CD14-positive monocyte (primary cell): ENCODE results near the gene MED12L. TPM values are rescaled to one million over a fixed set of nuclear protein-coding genes. Genes with fewer than 3 reads are reported as not detected.

Experiments
- DNase-seq, 3 donors: peaks; one replicate each; pipeline ENCODE4 v3.0.0-alpha.2; 2011 to 2022
- H2AFZ ChIP-seq: 2 replicates; pipeline ENCODE4 v1.6.0; 2012; ENCODE audit warnings: mild to moderate bottlenecking, low read depth, low read length, inconsistent platforms; ENCODE audit not compliant: insufficient read depth, poor library complexity, severe bottlenecking
- H3K27ac ChIP-seq, 2 donors: 1 replicate in 1 of 2; 2 replicates in 1 of 2; pipeline ENCODE4 v1.5.1; 2012 to 2013; ENCODE audit warnings: low read length in 2 of 2, control low read depth in 1 of 2, inconsistent platforms in 1 of 2, low read depth in 1 of 2, mild to moderate bottlenecking in 1 of 2
- H3K27me3 ChIP-seq, 2 donors: one replicate each; pipeline versions ENCODE4 v1.6.0 to v1.6.1; 2011 to 2013; ENCODE audit warnings: low read length in 2 of 2; ENCODE audit not compliant: control insufficient read depth in 2 of 2, insufficient read depth in 2 of 2
- H3K36me3 ChIP-seq, 2 donors: replicated peaks in 1 of 2; 1 replicate in 1 of 2; 2 replicates in 1 of 2; pipeline versions ENCODE4 v1.5.1 to v1.6.1; 2012 to 2013; ENCODE audit warnings: low read length in 2 of 2, control low read depth in 1 of 2, inconsistent platforms in 1 of 2, mild to moderate bottlenecking in 1 of 2; ENCODE audit not compliant: insufficient read depth in 2 of 2, control insufficient read depth in 1 of 2
- H3K4me1 ChIP-seq, 2 donors: 1 replicate in 1 of 2; 2 replicates in 1 of 2; pipeline versions ENCODE4 v1.5.1 to v1.6.1; 2012 to 2013; ENCODE audit warnings: low read length in 2 of 2, control low read depth in 1 of 2, inconsistent platforms in 1 of 2, mild to moderate bottlenecking in 1 of 2, moderate library complexity in 1 of 2; ENCODE audit not compliant: insufficient read depth in 2 of 2, control insufficient read depth in 1 of 2
- H3K4me2 ChIP-seq: replicated peaks from 2 replicates; pipeline ENCODE3; 2012; ENCODE audit warnings: low read length, moderate library complexity, mild to moderate bottlenecking; ENCODE audit not compliant: poor library complexity, severe bottlenecking; ENCODE audit errors: extremely low read depth
- H3K4me3 ChIP-seq, 3 experiments: fragments of 200-600 bp in 1 of 3; sonication (generic) in 1 of 3; replicated peaks in 1 of 3; 1 replicate in 2 of 3; 2 replicates in 1 of 3; pipeline ENCODE4 v1.5.1; 2011 to 2013; ENCODE audit warnings: low read length in 3 of 3, mild to moderate bottlenecking in 3 of 3, control low read depth in 2 of 3, low read depth in 2 of 3, inconsistent platforms in 1 of 3, moderate library complexity in 1 of 3
- H3K79me2 ChIP-seq: 2 replicates; pipeline ENCODE4 v1.6.0; 2012; ENCODE audit warnings: mild to moderate bottlenecking, control low read depth, inconsistent platforms, low read length, moderate library complexity; ENCODE audit not compliant: insufficient read depth
- H3K9ac ChIP-seq: 2 replicates; pipeline ENCODE4 v1.6.0; 2017; ENCODE audit warnings: low read length, mild to moderate bottlenecking; ENCODE audit not compliant: insufficient read depth, poor library complexity, severe bottlenecking
- H3K9me3 ChIP-seq, 2 donors: replicated peaks in 1 of 2; 1 replicate in 1 of 2; 2 replicates in 1 of 2; pipeline versions ENCODE4 v1.5.1 to v1.6.1; 2012 to 2013; ENCODE audit warnings: low read length in 2 of 2, control low read depth in 1 of 2; ENCODE audit not compliant: control insufficient read depth in 1 of 2, insufficient read depth in 1 of 2
- H4K20me1 ChIP-seq: 2 replicates; pipeline ENCODE4 v1.6.0; 2012; ENCODE audit warnings: mild to moderate bottlenecking, low read length, control low read depth, moderate library complexity; ENCODE audit not compliant: insufficient read depth
- H3K27ac Mint-ChIP-seq, 7 donors: one replicate each; pipeline ENCODE4 v1.8.0; 2020; ENCODE audit warnings: mild to moderate bottlenecking in 7 of 7, mixed read lengths in 7 of 7, moderate library complexity in 6 of 7, inconsistent platforms in 2 of 7
- H3K27me3 Mint-ChIP-seq, 3 donors: one replicate each; pipeline ENCODE4 v1.8.0; 2021 to 2022; ENCODE audit warnings: low read depth in 3 of 3, mild to moderate bottlenecking in 3 of 3, mixed read lengths in 3 of 3, moderate library complexity in 3 of 3, inconsistent platforms in 1 of 3
- H3K36me3 Mint-ChIP-seq, 2 donors: one replicate each; pipeline ENCODE4 v1.8.0; 2020; ENCODE audit warnings: mixed read lengths in 2 of 2, inconsistent platforms in 1 of 2, mild to moderate bottlenecking in 1 of 2
- H3K4me1 Mint-ChIP-seq: one replicate; pipeline ENCODE4 v1.8.0; 2020; ENCODE audit warnings: mild to moderate bottlenecking, mixed read lengths
- H3K4me3 Mint-ChIP-seq, 2 donors: one replicate each; pipeline ENCODE4 v1.8.0; 2020; ENCODE audit warnings: mild to moderate bottlenecking in 2 of 2, mixed read lengths in 2 of 2, moderate library complexity in 1 of 2
- H3K9me3 Mint-ChIP-seq, 7 donors: one replicate each; pipeline ENCODE4 v1.8.0; 2020 to 2022; ENCODE audit warnings: mixed read lengths in 7 of 7, mild to moderate bottlenecking in 6 of 7, moderate library complexity in 6 of 7, inconsistent platforms in 2 of 7
- WGBS: methylation state at CpG from one replicate; pipeline ENCODE4 v1.1.5; 2013; ENCODE audit warnings: missing lambda C conversion rate; ENCODE audit not compliant: insufficient coverage; 5-methylcytosine and 5-hydroxymethylcytosine counted together
- intact Hi-C, 2 donors: fragments of 100-400 bp; cut with micrococcal nuclease; formaldehyde crosslinking; loops; one replicate each; pipeline versions ENCODE4 v1.15.0 to v1.15.1; 2023
- polyA plus RNA-seq, 3 donors: library from polyadenylated mRNA; depleted of rRNA in 1 of 3; unstranded in 2 of 3; stranded (reverse) in 1 of 3; fragments of 300-500 nt in 2 of 3; fragments of >200 nt in 1 of 3; fragmentation: Illumina TruSeq in 2 of 3; gene quantifications; 1 replicate in 2 of 3; 2 replicates in 1 of 3; pipeline ENCODE4 v1.2.3, GENCODE V29; 2012 to 2021
- TF ChIP-seq, protein P1 (sequence below): fragments of 200-600 bp; IDR thresholded peaks from one replicate; pipeline ENCODE4 v1.8.0; 2022; ENCODE audit warnings: antibody characterized with exemption, mild to moderate bottlenecking

Gene MED12L
- polyA plus RNA-seq, 3 donors: 0.12 to 0.29 TPM; not detected in 1

GRCh38 chr3:151327571-151328198, 242.2 kb downstream of the MED12L start:
- H2AFZ ChIP-seq: no peak overlapping the region
- H4K20me1 ChIP-seq: peaks cover 27% of the 10 kb centered on the region
- H3K36me3 ChIP-seq: peaks cover 0 to 13% of the 10 kb centered on the region in 2 donors
- H3K9me3 ChIP-seq: no peaks in the 10 kb centered on the region
- peak overlapping the region; percentile 57 for H3K9ac ChIP-seq
- WGBS: no CpG with 5 or more reads among the region's 3 CpGs
- H3K4me3 Mint-ChIP-seq: peak overlapping the region; percentile 90 to 98
- TF ChIP-seq, protein P1, sequence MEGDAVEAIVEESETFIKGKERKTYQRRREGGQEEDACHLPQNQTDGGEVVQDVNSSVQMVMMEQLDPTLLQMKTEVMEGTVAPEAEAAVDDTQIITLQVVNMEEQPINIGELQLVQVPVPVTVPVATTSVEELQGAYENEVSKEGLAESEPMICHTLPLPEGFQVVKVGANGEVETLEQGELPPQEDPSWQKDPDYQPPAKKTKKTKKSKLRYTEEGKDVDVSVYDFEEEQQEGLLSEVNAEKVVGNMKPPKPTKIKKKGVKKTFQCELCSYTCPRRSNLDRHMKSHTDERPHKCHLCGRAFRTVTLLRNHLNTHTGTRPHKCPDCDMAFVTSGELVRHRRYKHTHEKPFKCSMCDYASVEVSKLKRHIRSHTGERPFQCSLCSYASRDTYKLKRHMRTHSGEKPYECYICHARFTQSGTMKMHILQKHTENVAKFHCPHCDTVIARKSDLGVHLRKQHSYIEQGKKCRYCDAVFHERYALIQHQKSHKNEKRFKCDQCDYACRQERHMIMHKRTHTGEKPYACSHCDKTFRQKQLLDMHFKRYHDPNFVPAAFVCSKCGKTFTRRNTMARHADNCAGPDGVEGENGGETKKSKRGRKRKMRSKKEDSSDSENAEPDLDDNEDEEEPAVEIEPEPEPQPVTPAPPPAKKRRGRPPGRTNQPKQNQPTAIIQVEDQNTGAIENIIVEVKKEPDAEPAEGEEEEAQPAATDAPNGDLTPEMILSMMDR: peak; percentile 82
- H3K27ac Mint-ChIP-seq: peak overlapping the region; percentile 72 to 96 (median 95)
- peaks cover 15 to 24% of the 10 kb centered on the region in 2 donors for H3K36me3 Mint-ChIP-seq
- H3K9me3 Mint-ChIP-seq: peaks cover 0 to 2% (median 0%) of the 10 kb centered on the region in 7 donors
- peak overlapping the region; percentile 95 for H3K4me2 ChIP-seq
- peaks cover 55 to 78% of the 10 kb centered on the region in 2 donors for H3K4me1 ChIP-seq
- H3K27ac ChIP-seq: peak overlapping the region in 1 of 2 donors; percentile 87
- intact Hi-C loops: loop anchor here (5.0 to 10.0 kb wide), 2 partner anchors 55 to 57 kb away; partner anchors contain the start of gene P2RY12 (in 2 of the 2)
- DNase-seq: peak in 1 of 3 donors; percentile 43
- peaks cover 71% of the 10 kb centered on the region for H3K4me1 Mint-ChIP-seq
- H3K79me2 ChIP-seq: peaks cover 54% of the 10 kb centered on the region
- peak overlapping the region; percentile 52 to 99 (median 83) for H3K4me3 ChIP-seq
- no peaks in the 10 kb centered on the region for H3K27me3 ChIP-seq
- peaks cover 0 to under 1% (median 0%) of the 10 kb centered on the region in 3 donors for H3K27me3 Mint-ChIP-seq

GRCh38 chr3:151328298-151328995, 243.0 kb downstream of the MED12L start:
- Mint-ChIP-seq H3K4me3 (peak overlapping the region; percentile 90 to 98), H3K9me3 (peaks cover 0 to 2% (median 0%) of the 10 kb centered on the region in 7 donors), H3K4me1 (peaks cover 73% of the 10 kb centered on the region), H3K27ac (peak overlapping the region; percentile 89 to 96 (median 95)), H3K36me3 (peaks cover 15 to 24% of the 10 kb centered on the region in 2 donors), H3K27me3 (no peaks in the 10 kb centered on the region)
- H3K9ac ChIP-seq: peak overlapping the region; percentile 57
- peaks cover 0 to 13% of the 10 kb centered on the region in 2 donors for H3K36me3 ChIP-seq
- DNase-seq: peak; percentile 57 to 81 (median 69)
- H3K4me3 ChIP-seq: peak overlapping the region; percentile 52 to 99 (median 83)
- no peaks in the 10 kb centered on the region for H3K9me3 ChIP-seq
- peak overlapping the region; percentile 47 to 87 for H3K27ac ChIP-seq
- H3K4me1 ChIP-seq: peaks cover 58 to 78% of the 10 kb centered on the region in 2 donors
- H2AFZ ChIP-seq: peak overlapping the region; percentile 9
- H3K4me2 ChIP-seq: peak overlapping the region; percentile 95
- TF ChIP-seq, protein P1: no peak
- H4K20me1 ChIP-seq: peaks cover 27% of the 10 kb centered on the region
- no peaks in the 10 kb centered on the region for H3K27me3 ChIP-seq
- H3K79me2 ChIP-seq: peaks cover 54% of the 10 kb centered on the region
- WGBS: 5% methylated on average over 4 of the region's 10 CpGs
- intact Hi-C loops: loop anchor here (5.0 to 10.0 kb wide), 2 partner anchors 54 to 56 kb away; partner anchors contain the start of gene P2RY12 (in 2 of the 2)
